HUES6 (cell line): ENCODE data around the gene SLCO3A1.

Experiments
- H3K27ac ChIP-seq: 2 replicates; pipeline ENCODE4 v1.7.0; 2013; ENCODE audit warnings: low read depth, mild to moderate bottlenecking, low read length, inconsistent platforms
- H3K27me3 ChIP-seq: 2 replicates; pipeline ENCODE4 v1.6.1; 2013; ENCODE audit warnings: low read length; ENCODE audit not compliant: control insufficient read depth, insufficient read depth
- H3K36me3 ChIP-seq: 2 replicates; pipeline ENCODE4 v1.6.1; 2013; ENCODE audit warnings: low read length; ENCODE audit not compliant: control insufficient read depth, insufficient read depth
- H3K4me1 ChIP-seq: 2 replicates; pipeline ENCODE4 v1.6.1; 2013; ENCODE audit warnings: low read length; ENCODE audit not compliant: control insufficient read depth, insufficient read depth
- H3K4me3 ChIP-seq: 2 replicates; pipeline ENCODE4 v1.5.1; 2013; ENCODE audit warnings: low read depth, low read length
- H3K9ac ChIP-seq: one replicate; pipeline ENCODE4 v1.6.1; 2013; ENCODE audit warnings: mild to moderate bottlenecking, low read length
- H3K9me3 ChIP-seq: 2 replicates; pipeline ENCODE4 v1.6.1; 2013; ENCODE audit warnings: low read depth, low read length; ENCODE audit not compliant: control insufficient read depth, insufficient read depth

Gene SLCO3A1

GRCh38 chr15:92107510-92107909 lies 254.0 kb downstream of the SLCO3A1 start:
- Histone ChIP-seq H3K27me3 (no peaks in the 10 kb centered on the region; the same call in 1 of the 2 replicates), H3K27ac (no peak overlapping the region), H3K36me3 (no peaks in the 10 kb centered on the region), H3K9me3 (no peaks in the 10 kb centered on the region), H3K9ac (no peak overlapping the region), H3K4me3 (no peak overlapping the region), H3K4me1 (peaks cover 27% of the 10 kb centered on the region)

- H3K36me3 ChIP-seq = no peaks in the 10 kb centered on the region
- H3K9me3 ChIP-seq = no peaks in the 10 kb centered on the region
- H3K9ac ChIP-seq = no peak overlapping the region
- H3K27me3 ChIP-seq = no peaks in the 10 kb centered on the region; the same call in 1 of the 2 replicates
- H3K4me1 ChIP-seq = peaks cover 35% of the 10 kb centered on the region
- no peak overlapping the region for H3K4me3 ChIP-seq
- H3K27ac ChIP-seq = no peak overlapping the region
Measured at GRCh38 chr15:92109191-92109873, 255.8 kb downstream of the SLCO3A1 start.

- Histone ChIP-seq H3K4me3 (no peak overlapping the region), H3K9ac (no peak overlapping the region), H3K36me3 (no peaks in the 10 kb centered on the region), H3K9me3 (no peaks in the 10 kb centered on the region), H3K4me1 (peaks cover 32% of the 10 kb centered on the region), H3K27ac (no peak overlapping the region), H3K27me3 (no peaks in the 10 kb centered on the region; the same call in 1 of the 2 replicates)
Measured at GRCh38 chr15:92111291-92111690, 257.8 kb downstream of the SLCO3A1 start.

GRCh38 chr15:92111751-92112150 lies 258.2 kb downstream of the SLCO3A1 start:
- Histone ChIP-seq H3K9me3 (no peaks in the 10 kb centered on the region), H3K27me3 (no peaks in the 10 kb centered on the region; the same call in 1 of the 2 replicates), H3K4me1 (peaks cover 36% of the 10 kb centered on the region), H3K36me3 (no peaks in the 10 kb centered on the region), H3K9ac (no peak overlapping the region), H3K27ac (no peak overlapping the region), H3K4me3 (no peak overlapping the region)

- Histone ChIP-seq H3K4me1 (peaks cover 41% of the 10 kb centered on the region), H3K27me3 (no peaks in the 10 kb centered on the region; the same call in 1 of the 2 replicates), H3K9ac (no peak overlapping the region), H3K36me3 (no peaks in the 10 kb centered on the region), H3K27ac (no peak overlapping the region), H3K9me3 (no peaks in the 10 kb centered on the region), H3K4me3 (no peak overlapping the region)
Measured at GRCh38 chr15:92112180-92112579, 258.7 kb downstream of the SLCO3A1 start.

- H3K36me3 ChIP-seq = no peaks in the 10 kb centered on the region
- H3K9ac ChIP-seq = no peak overlapping the region
- no peaks in the 10 kb centered on the region for H3K9me3 ChIP-seq
- no peaks in the 10 kb centered on the region; the same call in 1 of the 2 replicates for H3K27me3 ChIP-seq
- peaks cover 46% of the 10 kb centered on the region for H3K4me1 ChIP-seq
- H3K27ac ChIP-seq = no peak overlapping the region
- no peak overlapping the region for H3K4me3 ChIP-seq
Measured at GRCh38 chr15:92112711-92113110, 259.2 kb downstream of the SLCO3A1 start.

- Histone ChIP-seq H3K9me3 (no peaks in the 10 kb centered on the region), H3K36me3 (no peaks in the 10 kb centered on the region), H3K27me3 (no peaks in the 10 kb centered on the region; the same call in 1 of the 2 replicates)
Measured at GRCh38 chr15:92113832-92114231, 260.3 kb downstream of the SLCO3A1 start.

GRCh38 chr15:92115834-92116233 lies 262.3 kb downstream of the SLCO3A1 start:
- no peaks in the 10 kb centered on the region for H3K9me3 ChIP-seq
- H3K4me1 ChIP-seq = peaks cover 59% of the 10 kb centered on the region
- H3K27ac ChIP-seq = no peak overlapping the region

More at GRCh38 chr15:92113832-92114231, 260.3 kb downstream of the SLCO3A1 start:
- Histone ChIP-seq H3K4me1 (peaks cover 56% of the 10 kb centered on the region), H3K9ac (no peak overlapping the region), H3K4me3 (no peak overlapping the region), H3K27ac (no peak overlapping the region; the same call in 1 of the 2 replicates)

GRCh38 chr15:92116330-92116729 lies 262.8 kb downstream of the SLCO3A1 start:
- Histone ChIP-seq H3K4me3 (no peak overlapping the region), H3K27me3 (no peaks in the 10 kb centered on the region; the same call in 1 of the 2 replicates), H3K4me1 (peaks cover 61% of the 10 kb centered on the region), H3K27ac (peak overlapping the region; percentile 15; the same call in 1 of the 2 replicates), H3K9ac (no peak overlapping the region), H3K9me3 (no peaks in the 10 kb centered on the region), H3K36me3 (peaks cover 5% of the 10 kb centered on the region; the same call in 1 of the 2 replicates)

More at GRCh38 chr15:92115834-92116233, 262.3 kb downstream of the SLCO3A1 start:
- H3K9ac ChIP-seq = no peak overlapping the region
- H3K27me3 ChIP-seq = no peaks in the 10 kb centered on the region; the same call in 1 of the 2 replicates
- H3K36me3 ChIP-seq = no peaks in the 10 kb centered on the region
- no peak overlapping the region for H3K4me3 ChIP-seq

GRCh38 chr15:92117261-92117731 lies 263.8 kb downstream of the SLCO3A1 start:
- Histone ChIP-seq H3K9me3 (peaks cover 8% of the 10 kb centered on the region), H3K4me1 (peaks cover 61% of the 10 kb centered on the region), H3K4me3 (no peak overlapping the region), H3K9ac (peak overlapping the region; percentile 36), H3K27me3 (no peaks in the 10 kb centered on the region; the same call in 1 of the 2 replicates), H3K36me3 (peaks cover 14% of the 10 kb centered on the region), H3K27ac (peak overlapping the region; percentile 61)

- Histone ChIP-seq H3K36me3 (peaks cover 20% of the 10 kb centered on the region), H3K9ac (peak overlapping the region; percentile 60), H3K9me3 (peaks cover 14% of the 10 kb centered on the region), H3K4me1 (peaks cover 53% of the 10 kb centered on the region), H3K27ac (peak overlapping the region; percentile 61), H3K4me3 (peak overlapping the region; percentile 25), H3K27me3 (no peaks in the 10 kb centered on the region; the same call in 1 of the 2 replicates)
Measured at GRCh38 chr15:92118162-92118935, 264.8 kb downstream of the SLCO3A1 start.
